Measurements from ENCODE around the gene HERC4.

- no peak for TF ChIP-seq NR3C1 (CRISPR knock-in tag; conservative IDR thresholded peaks at IDR 0.05; ENCODE audit: low read depth)
- no peak for TF ChIP-seq PRDM15 (CRISPR knock-in tag; IDR thresholded peaks at IDR 0.05)
- TF ChIP-seq CTCF (IDR thresholded peaks at IDR 0.05): no peak
- TF ChIP-seq GRHL2 (CRISPR knock-in tag; IDR thresholded peaks at IDR 0.05; ENCODE audit: insufficient replicate concordance, severe bottlenecking): no peak
- TF ChIP-seq TEAD1 (CRISPR knock-in tag; IDR thresholded peaks at IDR 0.05): no peak
- TF ChIP-seq JAZF1 (CRISPR knock-in tag; IDR thresholded peaks at IDR 0.05): no peak
- TF ChIP-seq ESRRA (CRISPR knock-in tag; IDR thresholded peaks at IDR 0.05; ENCODE audit: borderline replicate concordance): no peak
- TF ChIP-seq ZNF263 (CRISPR knock-in tag; IDR thresholded peaks at IDR 0.05; ENCODE audit: low read depth): no peak
- TF ChIP-seq ATF3 (CRISPR knock-in tag; conservative IDR thresholded peaks at IDR 0.05): no peak
- TF ChIP-seq ATF1 (CRISPR knock-in tag; IDR thresholded peaks at IDR 0.05): no peak
- no peak for TF ChIP-seq NFE2L1 (CRISPR knock-in tag; IDR thresholded peaks at IDR 0.05)
- TF ChIP-seq MAX (CRISPR knock-in tag; IDR thresholded peaks at IDR 0.05): no peak
These were observed 22.6 kb downstream of the HERC4 start for GRCh38 chr10:68052463-68052862.

Data from WTC11 (cell line).